Measurements from ENCODE around the gene FHIT.

The FHIT gene

DNA sequence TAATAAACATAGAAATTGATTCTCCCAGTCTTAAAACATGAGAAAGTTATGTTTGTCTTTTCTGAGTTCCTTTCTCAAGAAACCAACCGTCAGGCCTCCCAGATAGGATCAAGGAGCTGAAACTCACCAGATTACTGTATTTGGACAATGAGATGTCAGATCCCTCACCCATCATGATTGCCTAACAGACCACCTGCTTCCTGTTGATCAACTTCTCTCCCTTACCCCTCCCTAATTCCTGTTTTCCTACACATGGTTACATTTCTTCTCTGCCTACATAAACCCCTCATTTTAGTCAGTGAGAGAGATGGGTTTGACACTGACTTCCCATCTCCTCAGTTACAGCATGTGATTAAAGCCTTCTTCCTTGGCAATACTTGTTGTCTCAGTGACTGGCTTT, 917.5 kb downstream of the FHIT start:
- H3K27ac ChIP-seq (ENCODE audit: low read length) = no peak overlapping the region
- TF ChIP-seq EZH2phosphoT487 (IDR thresholded peaks at IDR 0.05; ENCODE audit: low read depth) = no peak
- TF ChIP-seq, protein P1, sequence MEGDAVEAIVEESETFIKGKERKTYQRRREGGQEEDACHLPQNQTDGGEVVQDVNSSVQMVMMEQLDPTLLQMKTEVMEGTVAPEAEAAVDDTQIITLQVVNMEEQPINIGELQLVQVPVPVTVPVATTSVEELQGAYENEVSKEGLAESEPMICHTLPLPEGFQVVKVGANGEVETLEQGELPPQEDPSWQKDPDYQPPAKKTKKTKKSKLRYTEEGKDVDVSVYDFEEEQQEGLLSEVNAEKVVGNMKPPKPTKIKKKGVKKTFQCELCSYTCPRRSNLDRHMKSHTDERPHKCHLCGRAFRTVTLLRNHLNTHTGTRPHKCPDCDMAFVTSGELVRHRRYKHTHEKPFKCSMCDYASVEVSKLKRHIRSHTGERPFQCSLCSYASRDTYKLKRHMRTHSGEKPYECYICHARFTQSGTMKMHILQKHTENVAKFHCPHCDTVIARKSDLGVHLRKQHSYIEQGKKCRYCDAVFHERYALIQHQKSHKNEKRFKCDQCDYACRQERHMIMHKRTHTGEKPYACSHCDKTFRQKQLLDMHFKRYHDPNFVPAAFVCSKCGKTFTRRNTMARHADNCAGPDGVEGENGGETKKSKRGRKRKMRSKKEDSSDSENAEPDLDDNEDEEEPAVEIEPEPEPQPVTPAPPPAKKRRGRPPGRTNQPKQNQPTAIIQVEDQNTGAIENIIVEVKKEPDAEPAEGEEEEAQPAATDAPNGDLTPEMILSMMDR (IDR thresholded peaks at IDR 0.05; ENCODE audit: low read depth, low read length) = no peak
- H3K4me3 ChIP-seq (ENCODE audit: low read length) = no peak overlapping the region
- 0 out of 2 replicates have a peak, but pooled peaks cover 3% of the 10 kb centered on the region for H3K4me1 ChIP-seq (ENCODE audit: low read length)
- peaks cover 7% of the 10 kb centered on the region for H3K27me3 ChIP-seq (ENCODE audit: low read depth, low read length)
- H3K36me3 ChIP-seq (replicated peaks; ENCODE audit: low read depth, low read length) = no peaks in the 10 kb centered on the region
- no peak overlapping the region for H3K4me2 ChIP-seq (ENCODE audit: low read length)
- no peak overlapping the region for H2AFZ ChIP-seq (ENCODE audit: low read depth, low read length)
- no peak overlapping the region for H3K9ac ChIP-seq (ENCODE audit: low read length)
- H3K9me3 ChIP-seq (ENCODE audit: insufficient read depth, low read length) = no peaks in the 10 kb centered on the region
- no peaks in the 10 kb centered on the region for H4K20me1 ChIP-seq (ENCODE audit: insufficient read depth, low read length)
- no peaks in the 10 kb centered on the region for H3K79me2 ChIP-seq (ENCODE audit: low read length)

DNA sequence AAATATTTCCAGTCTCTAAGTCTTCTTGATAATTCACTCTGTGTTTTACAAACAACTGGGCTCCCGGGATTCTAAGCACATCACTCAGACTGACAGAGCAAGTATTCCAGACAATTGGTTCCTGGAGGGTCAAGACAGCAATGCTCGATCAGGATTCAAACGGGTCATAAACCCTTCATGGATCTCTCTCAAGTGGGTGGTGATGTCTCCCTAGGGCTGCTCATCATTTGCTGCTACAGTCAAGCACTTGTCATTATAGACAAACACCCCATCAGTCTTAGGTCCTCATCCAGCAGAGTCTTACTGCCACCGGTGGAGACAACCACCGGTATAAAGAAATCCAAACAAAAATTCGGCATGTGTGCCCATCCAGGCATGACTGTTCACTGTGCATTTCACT, 921.1 kb downstream of the FHIT start:
- no peak overlapping the region for H3K4me2 ChIP-seq (ENCODE audit: low read length)
- no peaks in the 10 kb centered on the region for H3K36me3 ChIP-seq (replicated peaks; ENCODE audit: low read depth, low read length)
- 0 out of 2 replicates have a peak, but pooled peaks cover 3% of the 10 kb centered on the region for H3K4me1 ChIP-seq (ENCODE audit: low read length)
- H3K4me3 ChIP-seq (ENCODE audit: low read length) = no peak overlapping the region
- no peaks in the 10 kb centered on the region for H3K79me2 ChIP-seq (ENCODE audit: low read length)
- no peak overlapping the region for H3K9ac ChIP-seq (ENCODE audit: low read length)
- TF ChIP-seq EZH2phosphoT487 (IDR thresholded peaks at IDR 0.05; ENCODE audit: low read depth) = no peak
- TF ChIP-seq, protein P1 (IDR thresholded peaks at IDR 0.05; ENCODE audit: low read depth, low read length) = no peak
- H3K9me3 ChIP-seq (ENCODE audit: insufficient read depth, low read length) = no peaks in the 10 kb centered on the region
- no peaks in the 10 kb centered on the region for H4K20me1 ChIP-seq (ENCODE audit: insufficient read depth, low read length)
- H2AFZ ChIP-seq (ENCODE audit: low read depth, low read length) = no peak overlapping the region
- peaks cover 7% of the 10 kb centered on the region for H3K27me3 ChIP-seq (ENCODE audit: low read depth, low read length)
- H3K27ac ChIP-seq (ENCODE audit: low read length) = no peak overlapping the region

DNA sequence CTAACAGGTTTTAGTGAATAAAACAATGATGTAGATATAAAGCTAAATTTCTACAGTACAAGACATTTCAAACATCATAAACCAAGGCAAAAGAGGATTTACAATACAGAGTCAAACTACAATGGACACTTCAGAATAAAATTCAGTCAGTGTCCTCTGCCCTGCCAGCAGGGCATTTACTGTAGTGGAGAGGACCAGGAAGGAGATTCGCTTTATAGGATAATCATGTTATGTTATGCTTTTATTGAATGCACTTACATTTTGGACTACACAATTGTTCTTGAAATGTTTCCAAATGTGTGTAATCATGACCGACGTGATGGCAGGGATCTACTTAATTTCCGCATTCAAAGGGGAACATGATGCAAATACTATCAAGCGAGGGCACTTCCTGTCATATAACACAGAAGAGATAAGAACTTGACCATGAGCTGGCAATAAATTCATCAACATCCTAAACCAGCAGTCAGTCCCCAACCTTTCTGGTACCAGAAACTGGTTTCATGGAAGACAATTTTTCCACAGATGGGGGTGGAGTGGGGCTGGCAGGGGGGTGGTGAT, 925.6 kb downstream of the FHIT start:
- peaks cover 7% of the 10 kb centered on the region for H3K27me3 ChIP-seq (ENCODE audit: low read depth, low read length)
- TF ChIP-seq EZH2phosphoT487 (IDR thresholded peaks at IDR 0.05; ENCODE audit: low read depth) = no peak
- TF ChIP-seq, protein P1 (IDR thresholded peaks at IDR 0.05; ENCODE audit: low read depth, low read length) = no peak
- 0 out of 2 replicates have a peak, but pooled peaks cover 3% of the 10 kb centered on the region for H3K4me1 ChIP-seq (ENCODE audit: low read length)
- no peak overlapping the region for H3K4me3 ChIP-seq (ENCODE audit: low read length)
- no peak overlapping the region for H3K27ac ChIP-seq (ENCODE audit: low read length)
- no peak overlapping the region for H3K9ac ChIP-seq (ENCODE audit: low read length)
- no peaks in the 10 kb centered on the region for H3K9me3 ChIP-seq (ENCODE audit: insufficient read depth, low read length)
- H4K20me1 ChIP-seq (ENCODE audit: insufficient read depth, low read length) = no peaks in the 10 kb centered on the region
- H3K36me3 ChIP-seq (replicated peaks; ENCODE audit: low read depth, low read length) = no peaks in the 10 kb centered on the region
- no peaks in the 10 kb centered on the region for H3K79me2 ChIP-seq (ENCODE audit: low read length)
- H2AFZ ChIP-seq (ENCODE audit: low read depth, low read length) = no peak overlapping the region
- no peak overlapping the region for H3K4me2 ChIP-seq (ENCODE audit: low read length)

DNA sequence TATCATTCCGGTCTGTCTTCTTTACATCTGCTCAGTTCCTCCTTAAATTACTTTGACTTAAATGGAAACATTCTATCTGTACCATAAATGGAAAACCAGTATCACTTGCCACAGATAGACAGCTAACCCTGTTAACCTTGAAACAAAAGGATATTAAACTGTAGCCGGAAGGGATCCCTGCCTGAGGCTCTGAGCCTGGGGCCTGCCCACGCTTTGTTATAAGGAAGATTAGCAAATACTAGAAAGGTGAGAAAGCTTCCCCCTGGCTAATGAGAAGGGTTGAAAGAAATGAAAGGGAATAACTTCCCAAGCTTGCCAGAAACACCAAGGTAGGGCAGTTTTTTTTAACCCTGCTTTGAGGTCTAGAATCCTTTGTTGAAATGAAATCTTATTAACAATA, 927.6 kb downstream of the FHIT start:
- no peak overlapping the region for H3K4me2 ChIP-seq (ENCODE audit: low read length)
- no peak for TF ChIP-seq EZH2phosphoT487 (IDR thresholded peaks at IDR 0.05; ENCODE audit: low read depth)
- TF ChIP-seq, protein P1 (IDR thresholded peaks at IDR 0.05; ENCODE audit: low read depth, low read length) = no peak
- H3K4me1 ChIP-seq (ENCODE audit: low read length) = no peaks in the 10 kb centered on the region
- no peaks in the 10 kb centered on the region for H3K9me3 ChIP-seq (ENCODE audit: insufficient read depth, low read length)
- no peaks in the 10 kb centered on the region for H4K20me1 ChIP-seq (ENCODE audit: insufficient read depth, low read length)
- no peak overlapping the region for H3K9ac ChIP-seq (ENCODE audit: low read length)
- H3K27me3 ChIP-seq (ENCODE audit: low read depth, low read length) = no peaks in the 10 kb centered on the region
- H3K79me2 ChIP-seq (ENCODE audit: low read length) = no peaks in the 10 kb centered on the region
- H2AFZ ChIP-seq (ENCODE audit: low read depth, low read length) = no peak overlapping the region
- H3K4me3 ChIP-seq (ENCODE audit: low read length) = no peak overlapping the region
- no peaks in the 10 kb centered on the region for H3K36me3 ChIP-seq (replicated peaks; ENCODE audit: low read depth, low read length)
- H3K27ac ChIP-seq (ENCODE audit: low read length) = no peak overlapping the region
